Measurements from ENCODE around the gene SLC35F4.

The SLC35F4 gene

DNA sequence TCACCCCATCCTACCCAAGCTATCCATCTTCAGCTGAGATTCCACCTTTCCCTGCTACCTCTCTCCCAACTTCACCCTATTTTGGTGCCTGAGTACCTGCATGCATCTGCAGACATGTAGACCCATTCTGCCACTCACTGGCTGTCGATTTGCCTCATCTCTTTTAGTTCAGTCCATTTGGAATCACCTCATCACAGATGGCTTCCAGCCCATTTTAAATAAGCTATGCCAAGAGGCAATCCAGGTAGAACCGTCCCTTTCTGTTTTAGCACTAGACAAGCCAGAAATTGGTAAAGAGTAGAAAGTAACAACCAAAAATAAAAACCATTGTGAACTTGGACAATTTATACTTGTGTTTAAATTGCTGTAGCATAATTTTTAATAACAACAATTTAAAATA lies 11.3 kb downstream of the SLC35F4 start:
- Histone ChIP-seq H3K4me2 (ENCODE audit: low read depth, low read length) (no peak overlapping the region), H3K9me2 (replicated peaks; ENCODE audit: insufficient read depth, low read length) (no peaks in the 10 kb centered on the region), H3F3A (ENCODE audit: insufficient read depth, low read length) (no peaks in the 10 kb centered on the region), H3K4me3 (ENCODE audit: low read length) (no peak overlapping the region), H4K20me1 (ENCODE audit: insufficient read depth, low read length) (no peaks in the 10 kb centered on the region), H3K27me3 (replicated peaks; ENCODE audit: insufficient read depth, low read length) (no peaks in the 10 kb centered on the region), H3K36me3 (replicated peaks; ENCODE audit: insufficient read depth, low read length) (no peaks in the 10 kb centered on the region), H3K4me1 (ENCODE audit: low read length) (no peaks in the 10 kb centered on the region), H3K9me3 (replicated peaks; ENCODE audit: insufficient read depth, low read length) (no peaks in the 10 kb centered on the region), H3K79me2 (ENCODE audit: low read length) (no peaks in the 10 kb centered on the region), H3K9ac (ENCODE audit: low read length) (no peak overlapping the region), H2AFZ (ENCODE audit: low read length) (no peak overlapping the region), H3K27ac (ENCODE audit: low read length) (no peak overlapping the region)
- no peak for DNase-seq
- TF ChIP-seq EZH2 (optimal IDR thresholded peaks at IDR 0.05; ENCODE audit: low read depth, low read length): no peak
- TF ChIP-seq, protein P1, sequence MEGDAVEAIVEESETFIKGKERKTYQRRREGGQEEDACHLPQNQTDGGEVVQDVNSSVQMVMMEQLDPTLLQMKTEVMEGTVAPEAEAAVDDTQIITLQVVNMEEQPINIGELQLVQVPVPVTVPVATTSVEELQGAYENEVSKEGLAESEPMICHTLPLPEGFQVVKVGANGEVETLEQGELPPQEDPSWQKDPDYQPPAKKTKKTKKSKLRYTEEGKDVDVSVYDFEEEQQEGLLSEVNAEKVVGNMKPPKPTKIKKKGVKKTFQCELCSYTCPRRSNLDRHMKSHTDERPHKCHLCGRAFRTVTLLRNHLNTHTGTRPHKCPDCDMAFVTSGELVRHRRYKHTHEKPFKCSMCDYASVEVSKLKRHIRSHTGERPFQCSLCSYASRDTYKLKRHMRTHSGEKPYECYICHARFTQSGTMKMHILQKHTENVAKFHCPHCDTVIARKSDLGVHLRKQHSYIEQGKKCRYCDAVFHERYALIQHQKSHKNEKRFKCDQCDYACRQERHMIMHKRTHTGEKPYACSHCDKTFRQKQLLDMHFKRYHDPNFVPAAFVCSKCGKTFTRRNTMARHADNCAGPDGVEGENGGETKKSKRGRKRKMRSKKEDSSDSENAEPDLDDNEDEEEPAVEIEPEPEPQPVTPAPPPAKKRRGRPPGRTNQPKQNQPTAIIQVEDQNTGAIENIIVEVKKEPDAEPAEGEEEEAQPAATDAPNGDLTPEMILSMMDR (IDR thresholded peaks at IDR 0.05; ENCODE audit: low read length): no peak

DNA sequence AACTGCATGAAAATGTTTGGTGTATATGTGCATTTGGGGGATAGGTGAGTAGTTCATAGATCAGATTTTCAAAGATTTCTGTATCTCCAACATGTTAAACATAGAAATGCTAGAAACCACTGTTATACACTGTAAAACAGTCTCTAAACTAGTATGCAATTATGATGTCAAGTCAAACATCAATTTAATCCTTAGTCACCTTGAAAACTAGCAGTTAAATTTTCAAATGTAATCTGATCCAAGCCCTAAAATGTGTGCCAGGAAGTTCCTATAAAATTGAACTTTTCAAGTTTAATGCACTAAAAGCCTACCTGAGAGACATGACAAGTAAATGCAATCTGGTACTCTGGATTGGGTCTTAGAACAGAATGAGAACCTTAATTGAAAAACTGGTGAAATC lies 14.5 kb downstream of the SLC35F4 start:
- no peak overlapping the region for H3K27ac ChIP-seq (ENCODE audit: low read length)
- no peak overlapping the region for H3K4me2 ChIP-seq (ENCODE audit: low read depth, low read length)
- H3K4me1 ChIP-seq (ENCODE audit: low read length): no peaks in the 10 kb centered on the region
- H2AFZ ChIP-seq (ENCODE audit: low read length): no peak overlapping the region
- H3K4me3 ChIP-seq (ENCODE audit: low read length): no peak overlapping the region
- no peaks in the 10 kb centered on the region for H4K20me1 ChIP-seq (ENCODE audit: insufficient read depth, low read length)
- no peaks in the 10 kb centered on the region for H3K27me3 ChIP-seq (replicated peaks; ENCODE audit: insufficient read depth, low read length)
- no peaks in the 10 kb centered on the region for H3K9me3 ChIP-seq (replicated peaks; ENCODE audit: insufficient read depth, low read length)
- no peaks in the 10 kb centered on the region for H3F3A ChIP-seq (ENCODE audit: insufficient read depth, low read length)
- H3K79me2 ChIP-seq (ENCODE audit: low read length): no peaks in the 10 kb centered on the region
- no peak overlapping the region for H3K9ac ChIP-seq (ENCODE audit: low read length)
- H3K36me3 ChIP-seq (replicated peaks; ENCODE audit: insufficient read depth, low read length): no peaks in the 10 kb centered on the region
- TF ChIP-seq EZH2 (optimal IDR thresholded peaks at IDR 0.05; ENCODE audit: low read depth, low read length) (no peak), EZH2phosphoT487 (IDR thresholded peaks at IDR 0.05; ENCODE audit: low read length) (no peak)
- TF ChIP-seq, protein P1 (IDR thresholded peaks at IDR 0.05; ENCODE audit: low read length): no peak
- no peaks in the 10 kb centered on the region for H3K9me2 ChIP-seq (replicated peaks; ENCODE audit: insufficient read depth, low read length)
- no peak for DNase-seq

DNA sequence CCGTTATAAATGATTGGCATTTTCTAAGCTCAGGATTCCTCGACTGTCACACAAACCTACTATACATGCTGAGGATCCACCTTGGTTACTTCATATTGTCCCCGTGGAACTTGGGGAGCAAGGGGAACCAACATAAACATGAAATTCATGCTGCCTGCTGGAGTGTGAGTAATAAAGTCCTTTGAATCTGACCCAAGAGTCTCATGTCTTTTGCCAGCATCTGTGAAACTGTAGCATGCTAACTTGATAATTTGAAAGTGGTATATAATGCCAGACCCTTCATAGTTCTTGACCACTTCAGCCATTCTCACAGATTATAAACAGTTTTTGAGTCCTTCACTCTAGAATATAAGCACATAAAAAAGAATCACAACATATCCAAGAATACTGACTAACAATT lies 17.1 kb downstream of the SLC35F4 start:
- Histone ChIP-seq H3K4me3 (ENCODE audit: low read length) (no peak overlapping the region), H3F3A (ENCODE audit: insufficient read depth, low read length) (no peaks in the 10 kb centered on the region), H3K27me3 (replicated peaks; ENCODE audit: insufficient read depth, low read length) (no peaks in the 10 kb centered on the region), H3K9me2 (replicated peaks; ENCODE audit: insufficient read depth, low read length) (no peaks in the 10 kb centered on the region), H3K4me2 (ENCODE audit: low read depth, low read length) (no peak overlapping the region), H4K20me1 (ENCODE audit: insufficient read depth, low read length) (no peaks in the 10 kb centered on the region), H3K27ac (ENCODE audit: low read length) (no peak overlapping the region), H3K36me3 (replicated peaks; ENCODE audit: insufficient read depth, low read length) (no peaks in the 10 kb centered on the region), H3K9ac (ENCODE audit: low read length) (no peak overlapping the region), H3K4me1 (ENCODE audit: low read length) (no peaks in the 10 kb centered on the region), H3K9me3 (replicated peaks; ENCODE audit: insufficient read depth, low read length) (no peaks in the 10 kb centered on the region), H3K79me2 (ENCODE audit: low read length) (no peaks in the 10 kb centered on the region), H2AFZ (ENCODE audit: low read length) (no peak overlapping the region)
- no peak for DNase-seq
- TF ChIP-seq, protein P1 (IDR thresholded peaks at IDR 0.05; ENCODE audit: low read length): no peak

DNA sequence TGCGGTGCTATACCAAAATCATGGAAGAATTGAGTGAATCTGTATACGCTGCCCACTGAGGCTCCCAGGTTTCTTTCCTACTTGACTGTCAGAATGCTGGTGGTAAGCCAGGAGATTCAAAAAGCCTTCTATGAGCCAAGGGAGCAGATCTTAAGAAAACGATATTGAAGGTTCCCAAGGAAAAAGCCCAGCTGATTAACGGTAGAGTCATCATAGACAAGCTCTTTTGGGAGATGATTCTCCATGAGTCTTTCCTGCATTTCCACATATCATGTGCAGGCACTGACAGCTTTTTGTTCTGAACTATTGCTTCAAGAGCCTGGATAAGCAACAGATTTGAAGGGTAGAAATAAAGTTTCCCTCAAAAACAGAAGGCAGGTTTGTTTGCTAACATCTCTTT lies 17.5 kb downstream of the SLC35F4 start:
- H3K27me3 ChIP-seq (replicated peaks; ENCODE audit: insufficient read depth, low read length): no peaks in the 10 kb centered on the region
- TF ChIP-seq EZH2 (optimal IDR thresholded peaks at IDR 0.05; ENCODE audit: low read depth, low read length): no peak
- TF ChIP-seq, protein P1 (IDR thresholded peaks at IDR 0.05; ENCODE audit: low read length): no peak
- TF ChIP-seq EZH2phosphoT487 (IDR thresholded peaks at IDR 0.05; ENCODE audit: low read length): no peak
- no peak overlapping the region for H3K9ac ChIP-seq (ENCODE audit: low read length)
- no peak overlapping the region for H2AFZ ChIP-seq (ENCODE audit: low read length)
- no peak overlapping the region for H3K27ac ChIP-seq (ENCODE audit: low read length)
- no peaks in the 10 kb centered on the region for H3K79me2 ChIP-seq (ENCODE audit: low read length)
- DNase-seq: no peak
- H3K4me3 ChIP-seq (ENCODE audit: low read length): no peak overlapping the region
- no peaks in the 10 kb centered on the region for H3K9me3 ChIP-seq (replicated peaks; ENCODE audit: insufficient read depth, low read length)
- H3K4me2 ChIP-seq (ENCODE audit: low read depth, low read length): no peak overlapping the region
- H3K36me3 ChIP-seq (replicated peaks; ENCODE audit: insufficient read depth, low read length): no peaks in the 10 kb centered on the region
- H3K4me1 ChIP-seq (ENCODE audit: low read length): no peaks in the 10 kb centered on the region
- no peaks in the 10 kb centered on the region for H4K20me1 ChIP-seq (ENCODE audit: insufficient read depth, low read length)
- H3K9me2 ChIP-seq (replicated peaks; ENCODE audit: insufficient read depth, low read length): no peaks in the 10 kb centered on the region
- H3F3A ChIP-seq (ENCODE audit: insufficient read depth, low read length): no peaks in the 10 kb centered on the region

Data from MM.1S (cell line).